Neutrophil (primary cell): Measurements from ENCODE around the gene ZNF180.

ENCODE experiments used
- H3K27ac ChIP-seq: fragments of 200-600 bp; sonication (generic); 2 replicates; pipeline ENCODE4 v1.5.1; 2016; ENCODE audit warnings: mild to moderate bottlenecking, moderate library complexity
- H3K27me3 ChIP-seq: fragments of 200-600 bp; sonication (generic); 2 replicates; pipeline ENCODE4 v1.6.0; 2016; ENCODE audit warnings: mild to moderate bottlenecking
- H3K36me3 ChIP-seq: fragments of 200-600 bp; sonication (generic); 2 replicates; pipeline ENCODE4 v1.5.1; 2017
- H3K4me1 ChIP-seq, 2 experiments: fragments of 200-600 bp in 1 of 2; sonication (generic) in 1 of 2; 1 replicate in 1 of 2; 2 replicates in 1 of 2; pipeline versions ENCODE4 v1.5.1 to v1.6.1; 2013 to 2016; ENCODE audit warnings: low read depth in 1 of 2, low read length in 1 of 2, mild to moderate bottlenecking in 1 of 2, moderate library complexity in 1 of 2; ENCODE audit not compliant: control insufficient read depth in 1 of 2, insufficient read depth in 1 of 2
- H3K4me3 ChIP-seq, 2 experiments: fragments of 200-600 bp in 1 of 2; sonication (generic) in 1 of 2; 1 replicate in 1 of 2; 2 replicates in 1 of 2; pipeline ENCODE4 v1.5.1; 2013 to 2016; ENCODE audit warnings: low read depth in 1 of 2, low read length in 1 of 2, mild to moderate bottlenecking in 1 of 2, moderate library complexity in 1 of 2
- H3K9me3 ChIP-seq: fragments of 200-600 bp; sonication (generic); 2 replicates; pipeline ENCODE4 v1.5.1; 2016
- CTCF ChIP-seq: fragments of 200-600 bp; sonication (generic); IDR thresholded peaks from 2 replicates; pipeline ENCODE4 v1.5.1; 2016; ENCODE audit warnings: antibody characterized with exemption

The ZNF180 gene

GRCh38 chr19:44430956-44431355, 69.4 kb downstream of the ZNF180 start:
- H3K27me3 ChIP-seq, result no peaks in the 10 kb centered on the region
- no peaks in the 10 kb centered on the region for H3K36me3 ChIP-seq
- no peaks in the 10 kb centered on the region for H3K4me1 ChIP-seq
- peaks cover 31% of the 10 kb centered on the region for H3K9me3 ChIP-seq
- H3K4me3 ChIP-seq, result no peak overlapping the region
- no peak for TF ChIP-seq CTCF
- H3K27ac ChIP-seq, result no peak overlapping the region
